PFSK-1 (cell line): Measurements from ENCODE around the gene PNMT.

Experiments used
- REST ChIP-seq, 2 experiments: IDR thresholded peaks; 2 replicates each; pipeline versions ENCODE4 v1.6.1 to v1.8.0; 2011 to 2012; ENCODE audit warnings: low read depth in 2 of 2, low read length in 2 of 2, control low read depth in 1 of 2, inconsistent platforms in 1 of 2, mild to moderate bottlenecking in 1 of 2, moderate library complexity in 1 of 2; ENCODE audit not compliant: insufficient read depth in 1 of 2
- TAF1 ChIP-seq: IDR thresholded peaks from 2 replicates; pipeline ENCODE4 v1.6.1; 2012; ENCODE audit warnings: low read length, control low read depth, borderline replicate concordance; ENCODE audit not compliant: insufficient read depth

GRCh38 chr17:39624313-39624712, 43.9 kb upstream of the PNMT start:
- TF ChIP-seq REST (IDR thresholded peaks at IDR 0.05; ENCODE audit: insufficient read depth in 1 of 2, low read depth in 2 of 2, low read length in 2 of 2) (no peak), TAF1 (no peak)
